HG03039 (cell line): ENCODE data around the gene LUC7L.
"Not testable (repeated sequence)": the region's sequence is repeated elsewhere in the genome, so short reads cannot be mapped to it uniquely, and the experiment has no call there.

ENCODE experiments used
- ATAC-seq: cut with Tn5 transposase; IDR thresholded peaks from one replicate; pipeline ENCODE4 v1.9.1; 2021; ENCODE audit warnings: mild to moderate bottlenecking, moderate library complexity; ENCODE audit not compliant: unreplicated experiment

The LUC7L gene

DNA sequence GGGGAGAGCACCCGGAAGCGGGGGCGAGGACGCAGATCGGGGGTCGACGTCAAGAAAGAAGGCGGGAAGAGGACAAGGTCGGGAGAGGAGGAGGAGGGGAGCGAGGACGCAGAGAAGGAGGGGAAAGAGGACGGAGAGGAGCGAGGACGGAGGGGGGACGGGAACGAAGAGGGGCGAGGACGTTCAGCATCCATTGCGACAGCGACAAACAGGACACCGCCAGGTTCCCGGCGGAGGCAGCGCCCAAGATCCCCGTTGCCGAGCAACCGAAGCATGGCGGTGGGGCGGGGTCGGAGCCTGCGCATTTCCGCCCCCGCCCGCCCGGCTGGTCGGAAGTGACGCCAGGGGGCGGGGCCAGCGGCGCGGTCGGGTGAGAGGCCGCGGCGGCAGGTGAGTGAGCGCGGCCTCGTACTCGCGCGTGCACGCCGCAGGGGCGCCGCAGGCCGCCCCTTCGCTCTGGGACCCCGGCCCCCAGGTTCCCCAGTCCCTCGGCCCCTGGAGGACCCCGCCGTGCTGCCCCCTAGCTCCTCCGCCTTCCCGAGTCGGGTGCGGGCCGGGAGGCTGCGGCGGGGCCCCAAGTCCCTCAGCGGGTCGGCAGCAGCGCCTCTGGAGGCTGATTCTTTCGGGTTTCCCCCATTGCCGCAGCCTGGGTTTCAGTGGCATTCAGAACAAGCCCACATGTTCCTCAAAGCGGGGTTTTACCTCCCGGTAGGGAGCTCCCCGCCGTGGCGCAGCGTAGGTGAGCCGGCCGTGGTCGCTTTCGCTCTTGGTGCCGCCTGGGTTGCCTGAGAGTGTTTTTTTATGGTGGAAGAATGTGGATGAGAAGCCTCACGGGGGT is 5.4 kb upstream of the LUC7L start, which contains the start of gene FAM234A:
Gene FAM234A (plus strand): TSS at position 354 of the 838 bp plus-strand sequence. CDS start 19,593 bp downstream, outside the sequence.
- ATAC-seq = peak; percentile 76

DNA sequence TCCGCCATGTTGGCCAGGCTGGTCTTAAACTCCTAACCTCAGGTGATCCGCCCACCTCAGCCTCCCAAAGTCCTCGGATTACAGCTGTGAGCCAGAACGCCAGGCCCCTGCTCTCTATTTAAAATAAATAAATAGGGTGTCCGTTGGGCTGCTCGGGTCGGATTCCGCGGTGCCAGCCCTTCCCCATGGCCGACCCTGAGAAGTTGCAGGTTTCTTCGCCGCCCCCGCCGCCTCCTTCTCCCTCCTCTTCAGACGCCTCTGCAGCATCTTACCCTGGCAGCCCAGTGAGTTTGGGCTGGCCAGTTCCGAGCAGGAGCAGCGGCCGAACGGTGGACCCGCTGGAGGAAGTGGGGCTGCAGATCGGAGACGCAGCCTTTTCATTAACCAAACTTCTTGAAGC is 1.7 kb upstream of the LUC7L start:
- no peak for ATAC-seq

DNA sequence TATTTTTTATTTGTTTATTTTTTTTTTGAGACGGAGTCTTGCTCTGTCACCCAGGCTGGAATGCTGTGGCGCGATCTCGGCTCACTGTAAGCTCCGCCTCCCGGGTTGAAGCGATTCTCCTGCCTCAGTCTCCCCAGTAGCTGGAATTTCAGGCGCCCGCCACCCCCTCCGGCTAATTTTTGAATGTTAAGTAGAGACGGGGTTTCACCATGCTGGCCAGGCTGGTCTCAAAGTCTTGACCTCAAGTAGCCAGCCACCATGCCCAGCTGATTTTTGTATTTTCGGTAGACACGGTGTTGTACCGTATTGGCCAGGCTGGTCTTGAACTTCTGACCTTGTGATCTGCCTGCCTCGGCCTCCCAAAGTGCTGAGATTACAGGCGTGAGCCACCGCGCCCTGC is 1.1 kb upstream of the LUC7L start:
- ATAC-seq = not testable (repeated sequence)

DNA sequence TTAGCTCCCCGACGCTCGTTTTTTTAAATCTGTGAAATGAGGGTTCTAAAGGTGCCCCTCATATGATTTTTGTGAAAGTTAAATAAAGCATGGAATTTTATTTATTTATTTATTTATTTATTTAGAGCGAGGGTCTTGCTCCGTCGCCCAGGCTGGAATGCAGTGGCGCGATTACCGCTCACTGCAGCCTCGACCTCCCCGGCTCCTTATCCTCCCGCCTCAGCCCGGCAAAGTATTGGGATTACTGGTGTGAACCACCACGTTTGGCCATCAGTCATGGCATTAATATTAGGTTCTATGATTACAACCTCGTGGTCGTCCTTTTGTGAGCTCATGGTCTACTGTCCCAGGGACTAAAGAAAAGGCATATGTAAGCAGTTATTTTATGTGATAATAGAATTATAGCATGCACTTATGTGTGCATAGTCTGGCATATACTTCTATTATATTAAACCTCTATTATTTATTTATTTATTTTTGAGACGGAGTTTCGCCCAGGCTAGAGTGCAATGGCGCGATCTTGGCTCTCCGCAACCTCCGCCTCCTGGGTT is 557 bp upstream of the LUC7L start:
- no peak for ATAC-seq

DNA sequence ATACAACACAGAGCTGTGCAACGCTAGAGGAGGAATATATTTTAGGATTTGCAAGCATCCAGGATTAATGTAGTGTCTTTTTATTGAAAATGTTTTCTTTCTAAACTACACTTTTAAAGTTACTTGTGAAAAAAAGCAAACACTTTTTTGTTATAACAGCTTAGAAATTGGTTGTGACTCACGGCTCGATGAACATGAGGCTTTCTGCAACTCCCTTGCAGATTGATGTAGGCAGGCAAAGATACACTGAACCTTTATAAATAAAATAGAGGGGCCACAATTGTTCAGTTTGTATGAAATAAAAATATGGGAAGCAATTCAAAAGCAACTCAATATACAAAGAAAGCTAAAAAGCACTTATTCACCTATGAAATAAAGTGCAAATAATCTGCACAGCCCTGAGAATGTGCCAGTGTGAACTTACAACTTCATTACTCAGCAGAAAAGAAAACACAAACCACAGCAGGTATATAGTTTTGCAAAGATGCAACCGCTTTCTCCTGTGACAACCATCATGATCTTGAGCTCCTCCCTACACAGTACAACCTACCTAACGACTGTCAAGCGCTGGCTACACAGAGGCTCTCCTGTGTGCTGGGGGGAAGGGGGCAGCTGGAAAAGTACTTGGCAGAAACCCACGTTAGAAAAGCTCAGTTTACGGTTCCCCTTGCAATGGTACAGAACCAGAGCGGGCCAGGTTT is 948 bp downstream of the LUC7L start:
- no peak for ATAC-seq

DNA sequence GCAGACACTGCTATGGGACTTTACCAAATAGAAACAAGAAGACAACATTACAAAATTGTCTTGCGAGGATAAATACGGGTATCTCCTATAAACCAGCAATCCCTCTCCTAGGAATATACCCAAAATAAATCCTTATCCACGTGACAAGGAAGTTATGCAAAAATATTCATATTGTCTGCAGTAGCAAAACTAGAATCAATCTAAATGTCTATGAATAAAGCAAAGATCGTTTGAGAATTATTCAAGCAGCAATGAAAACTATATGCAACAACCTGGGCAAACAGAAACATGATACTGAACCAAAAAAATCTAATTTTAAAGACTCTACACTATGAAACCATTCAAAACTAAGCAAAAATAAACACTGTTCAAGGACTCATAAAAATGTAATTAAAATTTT is 9.2 kb downstream of the LUC7L start:
- ATAC-seq = no peak

DNA sequence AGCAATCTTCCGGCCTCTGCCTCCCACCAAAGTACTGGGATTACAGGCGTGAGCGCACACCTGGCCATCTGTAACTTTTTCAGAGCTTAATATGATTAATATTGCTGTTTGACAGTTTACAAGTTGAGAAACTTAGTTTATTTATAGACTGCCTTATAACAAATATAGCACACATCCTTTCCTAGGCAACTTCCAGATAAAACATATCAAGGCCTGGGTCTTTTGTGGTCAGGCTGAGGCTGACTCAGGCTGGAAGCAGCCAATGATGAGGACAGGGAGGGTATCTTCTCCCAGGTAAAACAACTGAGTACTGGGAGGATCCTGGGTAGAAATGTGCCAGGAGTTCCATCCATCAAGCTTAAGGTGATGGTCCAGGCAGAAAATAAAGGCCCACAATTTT is 16.2 kb downstream of the LUC7L start:
- no peak for ATAC-seq

DNA sequence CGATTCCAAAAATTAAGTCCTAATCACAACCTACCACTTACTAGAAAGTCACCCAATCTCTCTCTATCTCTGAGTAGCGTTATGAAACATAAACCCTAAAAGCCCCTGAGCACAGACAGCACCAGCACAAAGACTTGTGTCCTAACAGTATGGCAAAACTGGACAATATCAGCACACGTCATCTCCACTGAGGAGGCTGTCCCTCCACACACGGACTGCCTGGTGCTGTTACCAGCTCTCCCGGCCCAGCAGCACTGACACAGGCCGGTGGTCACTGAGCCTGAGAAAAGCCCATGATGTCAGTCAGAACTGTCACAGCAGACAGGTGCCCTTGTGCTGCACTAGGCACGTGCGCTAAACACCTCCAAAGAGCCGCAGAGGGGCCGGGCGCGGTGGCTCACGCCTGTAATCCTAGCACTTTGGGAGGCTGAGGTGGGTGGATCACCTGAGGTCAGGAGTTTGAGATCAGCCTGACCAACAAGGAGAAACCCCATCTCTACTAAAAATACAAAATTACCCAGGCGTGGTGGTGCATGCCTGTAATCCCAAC is 17.5 kb downstream of the LUC7L start:
- not testable (repeated sequence) for ATAC-seq

DNA sequence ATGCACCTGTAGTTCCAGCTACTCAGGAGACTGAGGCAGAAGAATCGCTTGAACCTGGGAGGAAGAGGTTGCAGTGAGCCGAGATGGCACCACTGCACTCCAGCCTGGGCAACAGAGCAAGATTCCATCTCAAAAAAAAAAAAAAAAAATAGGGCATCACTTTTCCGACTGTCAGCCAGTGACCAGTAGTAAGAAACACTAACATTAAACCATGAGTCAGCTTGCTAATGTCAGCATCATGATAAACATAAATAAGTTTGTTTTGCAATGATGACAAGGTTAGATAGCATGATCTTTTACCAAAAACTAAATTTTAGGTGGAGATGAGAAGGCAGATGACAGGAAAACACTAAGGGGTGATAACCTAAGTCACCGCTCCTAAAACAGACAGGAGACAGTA is 19.9 kb downstream of the LUC7L start:
- not testable (repeated sequence) for ATAC-seq

DNA sequence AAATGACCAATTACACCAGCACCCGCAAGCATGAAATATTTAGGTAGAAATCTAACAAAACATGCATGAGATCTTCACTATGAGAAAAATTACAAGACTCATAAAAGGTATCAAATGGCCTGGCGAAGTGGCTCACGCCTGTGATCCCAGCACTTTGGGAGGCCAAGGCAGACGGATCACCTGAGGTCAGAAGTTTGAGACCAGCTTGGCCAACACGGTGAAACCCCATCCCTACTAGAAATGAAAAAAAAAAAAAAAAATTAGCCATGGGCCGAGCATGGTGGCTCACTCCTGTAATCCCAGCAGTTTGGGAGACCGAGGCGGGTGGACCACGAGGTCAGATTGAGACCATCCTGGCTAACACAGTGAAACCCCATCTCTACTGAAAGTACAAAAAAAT is 25.2 kb downstream of the LUC7L start:
- not testable (repeated sequence) for ATAC-seq

DNA sequence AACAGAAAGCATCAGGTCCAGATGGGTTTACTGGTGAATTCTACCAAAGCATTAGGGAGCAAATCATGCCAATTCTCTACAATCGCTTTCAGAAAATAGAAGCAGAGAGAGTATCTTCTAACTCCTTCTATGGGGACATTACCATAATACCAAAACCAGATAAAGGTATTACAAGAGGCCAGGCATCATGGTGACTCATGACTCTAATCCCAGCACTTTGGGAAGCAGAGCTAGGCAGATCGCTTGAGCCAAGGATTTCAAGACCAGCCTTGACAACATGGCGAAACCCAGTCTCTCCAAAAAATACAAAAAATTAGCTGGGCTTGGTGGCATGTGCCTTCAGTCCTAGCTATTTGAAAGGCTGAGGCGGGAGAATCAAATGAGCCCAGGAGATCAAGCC is 26.0 kb downstream of the LUC7L start:
- no peak for ATAC-seq

DNA sequence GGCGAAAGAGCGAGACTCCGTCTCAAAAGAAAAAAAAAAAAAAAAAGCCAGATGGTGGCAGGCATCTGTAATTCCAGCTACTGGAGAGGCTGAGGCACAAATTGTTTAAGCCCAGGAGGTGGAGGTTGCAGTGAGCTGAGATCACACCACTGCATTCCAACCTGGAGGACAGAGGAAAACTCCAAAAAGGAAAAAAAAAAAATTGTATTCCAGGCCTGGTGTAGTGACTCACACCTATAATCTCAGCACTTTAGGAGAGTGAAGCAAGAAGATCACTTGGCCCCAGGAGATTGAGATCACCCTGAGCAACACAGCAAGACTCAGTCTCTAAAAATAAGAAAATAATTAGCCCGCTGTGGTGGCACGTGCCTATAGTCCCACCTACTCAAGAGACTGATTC is 28.9 kb downstream of the LUC7L start:
- no peak for ATAC-seq

DNA sequence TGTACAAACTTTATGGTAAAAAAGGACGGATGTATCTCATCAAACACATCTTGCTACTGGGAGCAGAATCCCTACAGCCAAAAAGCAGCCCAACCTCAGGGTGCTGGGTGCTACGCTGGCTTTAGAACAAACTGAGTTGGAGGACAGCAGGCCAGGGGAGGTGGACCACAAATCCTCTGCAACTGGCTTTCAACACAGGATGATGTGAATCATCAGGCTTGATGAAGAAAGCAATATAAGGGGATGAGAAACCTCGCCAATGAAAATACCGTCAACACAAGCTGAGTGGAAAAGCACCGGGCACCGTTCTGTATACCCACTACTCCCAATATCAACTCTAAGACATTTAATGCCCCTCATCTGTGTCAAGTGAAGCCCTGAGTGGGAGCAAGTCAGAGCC is 34.7 kb downstream of the LUC7L start:
- ATAC-seq = no peak

DNA sequence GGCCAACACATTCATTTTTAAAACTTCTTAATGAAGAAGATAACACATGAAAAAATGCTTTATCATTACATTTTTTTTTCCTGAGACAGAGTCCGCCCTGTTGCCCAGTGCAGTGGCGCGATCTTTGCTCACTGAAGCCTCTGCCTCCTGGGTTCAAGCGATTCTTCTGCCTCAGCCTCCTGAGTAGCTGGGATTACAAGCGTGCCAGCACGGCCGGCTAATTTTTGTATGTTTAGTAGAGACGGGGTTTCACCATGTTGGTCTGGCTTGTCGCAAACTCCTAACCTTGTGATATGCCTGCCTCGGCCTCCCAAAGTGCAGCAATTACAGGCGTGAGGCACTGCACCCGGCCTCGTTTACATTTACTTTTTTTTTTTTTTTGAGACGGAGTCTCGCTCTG is 35.8 kb downstream of the LUC7L start:
- no peak for ATAC-seq

DNA sequence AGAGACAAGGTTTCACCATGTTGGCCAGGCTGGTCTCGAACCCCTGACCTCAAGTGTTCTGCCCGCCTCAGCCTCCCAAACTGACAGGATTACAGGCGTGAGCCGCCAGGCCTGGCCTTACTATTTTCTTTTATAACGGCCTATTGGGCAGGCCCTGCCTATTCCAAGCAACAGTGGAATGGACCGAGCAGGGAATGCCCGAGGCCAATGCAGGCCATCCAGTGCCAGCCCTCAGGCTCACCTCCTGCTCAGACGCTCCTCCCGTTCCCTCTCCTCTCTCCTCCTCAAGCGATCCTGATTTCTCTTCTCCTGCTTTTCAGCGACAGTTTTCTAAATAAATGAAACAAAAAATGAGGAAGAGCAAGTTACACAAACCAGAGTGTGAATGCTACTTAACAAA is 36.6 kb downstream of the LUC7L start:
- no peak for ATAC-seq

DNA sequence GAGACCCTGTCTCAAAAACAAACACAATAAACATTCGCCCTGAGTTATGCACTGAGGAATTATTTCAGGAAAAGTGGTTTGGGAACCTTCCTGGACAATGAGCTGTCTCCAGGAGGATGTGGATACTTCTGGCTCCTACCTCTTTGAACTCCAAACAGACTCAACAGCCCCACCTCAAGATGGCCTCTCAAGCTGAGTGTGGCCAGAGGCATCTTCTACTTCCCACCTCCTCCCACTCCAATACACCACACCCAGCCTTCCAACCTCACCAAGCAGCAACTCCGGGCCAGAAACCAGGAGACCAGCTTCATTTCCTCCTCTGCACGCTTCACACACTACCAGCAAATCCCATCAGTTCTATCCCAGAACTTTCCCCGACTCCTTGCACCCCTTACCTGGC is 37.4 kb downstream of the LUC7L start:
- no peak for ATAC-seq

DNA sequence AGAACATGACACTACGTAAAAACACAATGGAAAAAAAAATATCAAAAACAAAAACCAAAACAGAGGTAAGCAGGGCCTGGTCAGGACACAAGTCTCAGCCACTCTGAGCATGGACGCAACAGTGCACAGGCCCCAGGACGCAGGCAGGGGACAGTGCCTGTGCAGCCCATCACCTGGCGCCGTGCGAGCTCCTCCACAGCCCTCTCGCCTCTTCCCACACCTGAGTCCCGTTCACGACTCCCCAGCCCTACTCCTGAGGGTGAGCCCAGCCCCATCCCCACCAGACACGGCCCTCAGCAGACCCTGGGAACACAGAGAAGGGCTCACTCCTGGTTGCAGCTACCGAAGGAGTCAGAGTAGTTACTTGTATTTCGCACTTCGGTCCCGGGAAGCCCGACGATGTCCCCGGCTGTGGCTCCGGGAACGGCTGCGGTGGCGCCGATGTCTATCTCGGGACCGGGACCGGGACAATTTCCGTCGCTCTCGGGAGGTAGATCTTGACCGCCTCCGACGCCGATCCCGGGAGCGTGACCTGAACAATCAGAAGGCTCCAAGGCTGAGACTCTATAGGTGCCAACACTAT is 39.6 kb downstream of the LUC7L start:
- no peak for ATAC-seq

DNA sequence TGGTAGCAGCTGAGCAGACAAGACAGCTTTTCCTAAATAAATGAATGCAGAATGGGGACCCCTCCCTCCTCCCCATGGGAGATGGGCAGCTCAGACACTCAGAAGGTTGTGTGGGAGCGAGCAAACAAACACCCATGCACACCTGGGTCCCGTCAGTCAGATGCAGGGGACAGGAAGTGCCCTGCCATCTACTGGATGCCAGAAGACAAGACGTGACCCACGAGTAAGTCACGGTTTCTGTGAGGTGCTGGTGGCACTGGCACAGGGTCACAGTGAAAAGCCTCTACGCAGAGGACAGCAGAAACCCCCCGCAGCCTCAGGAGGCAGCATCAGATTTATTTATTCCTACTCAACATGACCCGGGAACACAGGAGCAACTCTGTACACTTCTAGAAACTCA is 40.6 kb downstream of the LUC7L start:
- ATAC-seq = no peak

DNA sequence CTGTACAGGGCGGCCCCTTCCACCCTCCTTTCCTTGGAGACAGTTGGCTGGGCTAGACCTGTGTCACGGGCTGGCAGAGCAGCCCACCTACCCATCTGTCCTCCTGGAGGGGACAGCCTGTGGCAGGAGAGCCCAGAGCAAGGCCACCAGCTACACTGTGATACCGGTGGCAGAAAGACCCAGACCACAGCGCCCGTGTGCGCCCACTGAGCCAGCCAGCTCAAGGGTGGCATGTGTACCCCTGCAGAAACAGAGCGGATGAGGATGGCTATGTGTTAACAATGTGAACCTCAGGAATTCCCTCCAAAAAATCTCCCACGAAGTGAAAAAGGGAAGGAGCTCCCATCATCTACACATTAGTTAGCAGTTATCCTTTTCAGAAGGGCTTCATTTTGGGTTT is 41.9 kb downstream of the LUC7L start:
- no peak for ATAC-seq

DNA sequence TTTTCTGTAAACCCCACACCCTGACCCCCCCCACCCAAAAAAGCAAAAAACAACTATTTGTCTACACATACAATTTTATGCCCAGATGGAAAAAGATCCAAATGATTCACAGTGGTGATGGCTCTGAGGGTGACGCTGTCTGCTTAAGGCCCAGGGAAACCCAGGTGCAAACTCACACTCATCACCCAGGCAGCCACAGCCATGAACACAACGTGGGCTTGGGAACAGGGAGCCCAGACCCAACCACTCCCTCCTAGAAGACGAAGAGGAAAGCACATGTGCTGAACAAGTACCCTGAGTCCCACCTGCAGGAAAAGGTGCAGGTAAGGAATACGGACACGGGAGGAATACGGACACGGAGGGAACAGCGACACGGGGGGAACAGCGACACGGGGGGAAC is 43.6 kb downstream of the LUC7L start:
- no peak for ATAC-seq

DNA sequence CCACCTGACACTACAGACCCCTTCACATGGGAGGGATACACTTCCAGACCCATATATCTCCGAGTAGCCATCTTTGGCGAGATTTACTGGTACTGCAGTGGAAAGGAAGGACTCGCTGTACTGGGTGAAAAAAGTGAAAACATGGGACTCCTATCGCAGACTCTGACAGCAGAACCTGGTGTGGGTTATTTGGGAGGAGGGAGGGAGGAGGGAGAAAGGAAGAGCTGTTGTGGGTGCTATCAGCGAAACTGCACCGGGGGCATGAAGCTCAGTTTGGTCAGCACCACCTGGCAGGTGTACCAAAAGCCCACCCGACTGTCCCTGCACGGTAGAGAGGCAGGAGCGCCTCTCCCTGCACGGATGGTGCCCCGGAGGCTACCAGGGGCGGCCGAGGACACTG is 44.0 kb downstream of the LUC7L start:
- ATAC-seq = no peak
